ENCODE results near the gene CDHR3.

Gene CDHR3

DNA sequence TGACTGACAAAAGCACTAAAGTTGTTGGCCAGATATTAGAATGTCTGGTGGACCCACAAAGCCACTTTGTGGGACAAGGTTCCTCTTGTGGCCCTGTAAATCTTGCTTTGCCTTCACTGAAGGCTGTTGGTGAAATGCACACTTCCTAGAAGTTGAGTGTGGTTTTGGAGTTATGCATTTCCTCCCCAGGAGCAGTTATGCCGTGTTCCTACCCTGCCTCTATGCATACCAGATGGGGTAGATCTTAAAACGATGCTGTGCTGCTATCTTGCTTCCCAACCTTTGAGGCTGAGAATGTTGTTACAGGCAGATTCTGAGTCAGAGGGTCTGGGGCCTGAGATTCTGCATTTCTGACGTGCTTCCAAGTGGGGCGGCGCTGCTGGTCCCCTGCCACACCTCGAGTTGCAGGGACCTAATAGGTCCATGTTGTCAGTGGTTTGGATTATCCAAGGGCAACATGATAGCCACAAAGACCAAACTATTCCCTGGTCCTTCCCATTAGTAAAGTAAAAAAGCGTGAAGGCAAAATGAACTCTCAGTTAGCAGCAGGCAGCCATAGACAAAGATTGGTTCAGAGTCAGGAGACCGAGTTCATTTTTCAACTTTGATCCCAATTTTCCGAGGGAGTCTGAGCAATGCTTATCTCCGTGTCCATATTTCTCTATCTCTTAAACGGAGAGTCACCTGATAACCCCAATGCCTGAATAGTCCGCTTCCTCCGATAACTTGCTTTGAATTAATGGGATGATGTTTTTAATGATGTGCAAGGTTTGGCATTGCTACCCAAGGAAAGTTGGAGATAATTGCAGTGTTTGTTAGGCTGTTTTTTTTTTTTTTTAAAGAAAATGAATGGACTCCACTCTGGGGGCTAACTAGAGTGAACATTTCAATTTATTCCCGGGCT lies 55.8 kb downstream of the CDHR3 start:
- in situ Hi-C loops (cut with HindIII; ENCODE audit: low sequenced_read_pairs): no loop called here
- TF ChIP-seq, protein P1, sequence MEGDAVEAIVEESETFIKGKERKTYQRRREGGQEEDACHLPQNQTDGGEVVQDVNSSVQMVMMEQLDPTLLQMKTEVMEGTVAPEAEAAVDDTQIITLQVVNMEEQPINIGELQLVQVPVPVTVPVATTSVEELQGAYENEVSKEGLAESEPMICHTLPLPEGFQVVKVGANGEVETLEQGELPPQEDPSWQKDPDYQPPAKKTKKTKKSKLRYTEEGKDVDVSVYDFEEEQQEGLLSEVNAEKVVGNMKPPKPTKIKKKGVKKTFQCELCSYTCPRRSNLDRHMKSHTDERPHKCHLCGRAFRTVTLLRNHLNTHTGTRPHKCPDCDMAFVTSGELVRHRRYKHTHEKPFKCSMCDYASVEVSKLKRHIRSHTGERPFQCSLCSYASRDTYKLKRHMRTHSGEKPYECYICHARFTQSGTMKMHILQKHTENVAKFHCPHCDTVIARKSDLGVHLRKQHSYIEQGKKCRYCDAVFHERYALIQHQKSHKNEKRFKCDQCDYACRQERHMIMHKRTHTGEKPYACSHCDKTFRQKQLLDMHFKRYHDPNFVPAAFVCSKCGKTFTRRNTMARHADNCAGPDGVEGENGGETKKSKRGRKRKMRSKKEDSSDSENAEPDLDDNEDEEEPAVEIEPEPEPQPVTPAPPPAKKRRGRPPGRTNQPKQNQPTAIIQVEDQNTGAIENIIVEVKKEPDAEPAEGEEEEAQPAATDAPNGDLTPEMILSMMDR (IDR thresholded peaks at IDR 0.05; ENCODE audit: low read depth, low read length): no peak
- DNase-seq (ENCODE audit: low read depth, low spot score): peak; percentile 39
- no peak overlapping the region for H3K4me3 ChIP-seq (ENCODE audit: low read depth, low read length)

DNA sequence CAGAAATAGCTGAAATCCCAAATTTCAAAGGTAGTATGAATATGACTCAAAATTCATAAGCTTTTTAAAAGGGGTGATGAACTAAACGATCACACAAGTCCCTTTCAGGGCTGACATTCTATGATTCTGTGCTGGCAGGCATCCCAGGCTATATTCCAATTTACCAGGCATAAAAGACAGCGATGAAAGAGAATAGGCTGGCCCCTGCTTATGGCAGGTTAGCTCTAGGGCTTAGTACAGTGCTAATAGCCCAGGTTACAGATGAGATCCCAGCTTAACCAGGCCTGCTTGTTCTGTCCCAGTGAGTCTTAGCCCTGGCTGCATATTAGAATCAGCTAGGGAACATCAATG lies 56.4 kb downstream of the CDHR3 start:
- TF ChIP-seq, protein P1 (IDR thresholded peaks at IDR 0.05; ENCODE audit: low read depth, low read length): no peak
- no peak for DNase-seq (ENCODE audit: low read depth, low spot score)
- in situ Hi-C loops (cut with HindIII; ENCODE audit: low sequenced_read_pairs): no loop called here
- no peak overlapping the region for H3K4me3 ChIP-seq (ENCODE audit: low read depth, low read length)

DNA sequence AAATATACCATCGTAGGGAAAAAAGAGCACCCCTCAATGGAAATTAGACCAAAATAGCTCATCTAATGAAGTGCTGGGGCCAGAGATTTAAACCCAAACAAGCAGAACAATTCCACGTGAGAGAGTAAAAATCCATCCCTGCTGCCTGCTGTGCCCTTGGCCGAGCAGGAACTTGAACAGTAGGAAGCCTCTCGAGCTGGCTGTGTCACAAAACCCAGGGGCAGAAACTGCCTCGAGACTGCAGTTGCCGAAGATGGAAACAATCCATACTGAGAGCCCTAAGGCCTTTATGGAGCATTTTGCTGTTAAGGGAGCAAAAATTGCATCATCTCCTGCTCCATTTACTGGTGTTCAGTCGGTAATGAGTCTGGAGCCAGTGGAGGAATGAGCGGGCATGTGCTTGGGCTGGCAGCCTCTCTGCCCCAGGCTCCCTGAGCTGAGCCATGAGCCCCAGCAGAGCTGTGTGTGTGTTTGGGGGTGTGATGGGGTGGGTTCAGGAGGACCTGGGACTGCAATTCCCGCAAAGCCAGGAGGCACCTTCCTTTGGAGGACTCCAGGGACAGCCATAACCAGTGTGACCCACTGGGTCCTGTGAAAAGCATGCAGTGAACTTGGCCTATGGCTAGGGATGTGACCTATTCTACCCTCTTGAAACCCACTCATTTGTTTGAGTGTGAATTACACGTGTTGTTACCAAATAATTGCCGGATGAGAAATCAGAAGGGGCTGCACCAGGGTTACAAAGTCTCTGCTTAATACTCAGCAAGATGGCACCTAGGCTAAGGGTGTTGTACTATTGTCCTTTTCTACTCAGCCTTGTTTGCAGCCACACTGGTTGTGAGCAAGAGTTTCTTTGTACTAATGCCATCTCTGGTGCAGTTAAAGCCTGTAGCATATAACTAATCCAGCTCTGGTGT lies 58.3 kb downstream of the CDHR3 start:
- no peak overlapping the region for H3K4me3 ChIP-seq (ENCODE audit: low read depth, low read length)
- peak; percentile 84 for DNase-seq (ENCODE audit: low read depth, low spot score)
- TF ChIP-seq, protein P1 (IDR thresholded peaks at IDR 0.05; ENCODE audit: low read depth, low read length): no peak
- in situ Hi-C loops (cut with HindIII; ENCODE audit: low sequenced_read_pairs): no loop called here

DNA sequence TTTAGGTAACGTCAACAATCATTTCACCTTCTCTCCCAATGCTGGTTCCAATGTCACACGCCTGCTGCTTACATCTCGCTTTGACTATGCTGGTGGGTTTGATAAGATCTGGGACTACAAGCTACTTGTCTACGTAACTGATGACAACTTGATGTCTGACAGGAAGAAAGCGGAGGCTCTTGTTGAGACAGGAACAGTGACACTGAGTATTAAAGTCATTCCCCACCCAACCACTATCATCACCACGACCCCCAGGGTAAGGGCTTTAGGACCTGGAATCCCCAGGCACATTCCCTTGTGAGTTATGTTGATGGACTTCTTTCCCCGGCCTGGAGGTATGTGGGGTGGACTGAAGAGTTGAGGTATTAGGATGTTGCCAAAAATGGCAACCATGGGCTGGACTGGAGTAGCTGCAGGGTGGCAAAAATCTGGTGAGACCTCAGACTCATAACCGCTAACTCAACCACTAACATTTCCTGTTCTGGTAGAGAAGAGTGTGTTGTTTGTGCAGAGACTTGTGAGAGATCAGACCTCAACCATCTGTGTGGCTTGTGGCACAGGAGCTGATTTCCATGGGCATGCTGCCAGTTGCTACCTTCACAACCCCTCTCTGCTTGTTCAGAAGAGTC lies 59.2 kb downstream of the CDHR3 start:
- in situ Hi-C loops (cut with HindIII; ENCODE audit: low sequenced_read_pairs): no loop called here
- DNase-seq (ENCODE audit: low read depth, low spot score): peak; percentile 73
- no peak overlapping the region for H3K4me3 ChIP-seq (ENCODE audit: low read depth, low read length)
- TF ChIP-seq, protein P1 (IDR thresholded peaks at IDR 0.05; ENCODE audit: low read depth, low read length): no peak

DNA sequence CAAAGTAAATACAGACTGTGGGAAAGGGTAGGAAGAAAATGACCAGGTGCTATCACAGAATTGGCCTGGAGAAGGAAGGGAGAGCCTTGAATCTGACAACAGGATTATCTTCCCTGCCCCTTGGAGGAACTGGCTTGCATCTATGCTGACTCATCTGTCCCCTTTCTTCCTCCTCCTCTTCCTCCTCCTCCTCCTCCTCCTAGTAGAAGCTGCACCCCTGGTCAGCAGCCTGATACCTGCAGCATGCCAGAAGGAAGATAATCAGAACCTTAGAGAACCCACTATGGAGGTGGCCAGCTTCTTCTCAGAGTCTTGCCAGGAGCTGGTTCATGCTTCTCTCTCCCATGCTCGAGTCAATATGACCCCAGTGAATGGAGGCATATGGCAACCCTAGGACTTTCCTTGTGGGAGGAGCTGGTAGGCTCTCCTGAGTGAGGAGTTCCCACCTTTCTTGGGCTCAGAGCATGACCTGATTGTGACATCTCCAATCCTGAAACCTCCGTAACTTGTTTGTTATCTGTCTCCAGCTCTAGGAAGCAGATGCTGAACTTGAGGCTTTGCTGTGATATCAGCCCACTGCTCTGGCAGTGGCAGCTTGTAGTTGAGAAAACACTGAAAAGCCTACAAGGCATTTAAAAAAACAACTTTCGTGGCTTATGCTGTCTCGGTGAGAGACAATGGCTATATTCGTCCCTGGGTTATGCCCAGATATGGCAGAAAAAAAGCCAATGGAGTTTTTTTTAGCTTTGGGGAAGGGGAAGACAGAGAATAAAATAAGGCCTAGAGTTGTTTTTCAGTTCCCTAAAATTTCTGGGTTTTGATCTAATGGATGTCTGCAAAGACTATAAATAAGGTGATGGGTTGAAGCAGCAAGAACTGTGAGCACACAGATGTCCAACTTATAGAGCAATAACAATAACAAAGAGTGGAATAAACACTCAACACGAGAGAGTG lies 60.6 kb downstream of the CDHR3 start:
- DNase-seq (ENCODE audit: low read depth, low spot score): no peak
- in situ Hi-C loops (cut with HindIII; ENCODE audit: low sequenced_read_pairs): no loop called here
- no peak overlapping the region for H3K4me3 ChIP-seq (ENCODE audit: low read depth, low read length)
- TF ChIP-seq, protein P1 (IDR thresholded peaks at IDR 0.05; ENCODE audit: low read depth, low read length): no peak
